ENCODE results near the gene GPR153.
"Not testable (repeated sequence)": the region's sequence is repeated elsewhere in the genome, so short reads cannot be mapped to it uniquely, and the experiment has no call there.

Gene GPR153

DNA sequence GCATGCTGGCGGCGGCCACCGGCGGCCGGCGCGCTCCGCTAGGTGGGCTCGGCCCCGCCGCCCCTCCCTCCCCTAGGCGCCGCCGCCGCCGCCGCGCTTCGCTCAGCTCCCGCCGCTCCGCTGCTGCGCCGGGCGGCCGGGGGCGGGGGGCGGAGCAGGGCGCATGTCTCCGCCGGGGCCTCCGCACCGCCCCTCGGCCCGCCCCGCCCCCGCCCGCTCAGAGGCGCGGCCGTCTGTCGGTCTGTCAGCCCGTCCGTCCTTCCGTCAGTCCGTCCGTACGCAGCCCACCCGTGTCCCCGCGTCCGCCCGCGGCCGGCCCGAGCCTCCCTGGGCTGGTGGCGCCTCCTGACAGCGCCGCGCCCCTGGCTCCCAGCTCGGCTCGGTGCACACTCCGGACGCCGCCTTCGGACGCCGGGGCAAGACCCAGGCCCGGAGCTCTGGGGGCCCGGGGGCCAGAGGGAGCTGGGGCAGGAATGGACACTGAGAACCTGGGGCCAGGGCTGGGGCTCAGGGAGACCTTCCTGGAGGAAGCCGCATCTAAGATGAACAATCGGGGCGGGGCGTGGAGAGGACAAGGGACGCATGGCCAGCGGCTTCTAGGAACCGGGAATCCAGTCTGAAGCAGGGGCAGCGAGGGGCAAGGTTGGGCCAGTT lies at the start of gene GPR153:
TSS of gene GPR153 (minus strand) at position 138 of the 654 bp plus-strand sequence. CDS start 6,193 bp downstream, outside the sequence.
- peak in 1 of 3 experiments; percentile 45 for DNase-seq (ENCODE audit: low read depth in 2 of 3, low spot score in 2 of 3)

DNA sequence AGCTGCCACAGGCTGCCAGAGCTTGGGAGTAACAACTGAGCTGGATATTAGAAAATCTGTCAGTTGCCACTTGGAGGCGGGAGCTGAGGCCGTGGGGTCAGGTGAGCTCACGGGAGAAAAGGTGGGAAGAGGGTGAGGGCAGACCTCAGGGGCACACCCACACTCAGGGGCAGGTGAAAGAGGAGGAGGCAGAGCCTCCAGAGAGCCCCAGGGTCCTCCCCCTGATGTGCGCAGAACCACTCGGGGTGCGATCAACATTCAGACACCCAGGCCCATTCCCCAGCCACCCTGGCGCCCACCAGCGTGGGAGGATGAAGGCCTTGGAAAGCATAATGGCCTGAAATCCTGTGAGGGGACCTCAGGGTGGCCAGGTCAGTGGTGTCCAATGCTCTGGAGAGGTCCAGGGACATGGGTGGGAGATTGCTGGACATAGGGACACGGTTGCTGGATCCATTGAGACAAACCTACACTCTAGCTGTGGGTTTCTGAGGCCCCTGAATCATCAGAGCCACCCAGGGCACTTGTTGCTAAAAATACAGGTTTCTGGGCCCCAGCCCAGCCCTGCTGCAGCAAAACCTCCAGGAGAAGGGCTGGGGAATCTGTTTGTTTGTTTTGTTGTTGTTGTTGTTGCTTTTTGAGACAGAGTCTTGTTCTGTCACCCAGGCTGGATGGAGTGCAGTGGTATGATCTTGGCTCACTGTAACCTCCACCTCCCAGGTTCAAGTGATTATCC lies 49.4 kb upstream of the GPR153 start:
- DNase-seq (ENCODE audit: low read depth in 2 of 3, low spot score in 2 of 3), result no peak

DNA sequence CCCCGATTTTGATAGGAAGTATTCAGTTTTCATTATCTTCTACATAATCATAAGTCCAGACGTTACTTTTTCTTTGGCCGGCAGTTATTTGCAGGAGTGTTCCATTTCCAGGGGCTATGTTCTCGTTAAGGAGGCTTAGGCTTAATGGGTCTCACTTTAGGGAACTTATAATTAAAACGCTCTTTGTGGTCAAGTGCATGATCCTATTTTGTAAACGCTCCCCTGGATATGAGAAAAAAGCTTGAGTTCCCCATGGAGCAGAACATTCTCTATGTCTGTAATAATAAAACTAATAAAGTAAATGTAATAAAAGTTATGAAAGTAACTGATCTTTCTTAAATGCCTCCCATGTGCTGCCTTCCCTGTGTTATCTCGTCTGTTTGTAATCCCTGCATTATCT lies 48.7 kb upstream of the GPR153 start:
- no peak for DNase-seq (ENCODE audit: low read depth in 2 of 3, low spot score in 2 of 3)

DNA sequence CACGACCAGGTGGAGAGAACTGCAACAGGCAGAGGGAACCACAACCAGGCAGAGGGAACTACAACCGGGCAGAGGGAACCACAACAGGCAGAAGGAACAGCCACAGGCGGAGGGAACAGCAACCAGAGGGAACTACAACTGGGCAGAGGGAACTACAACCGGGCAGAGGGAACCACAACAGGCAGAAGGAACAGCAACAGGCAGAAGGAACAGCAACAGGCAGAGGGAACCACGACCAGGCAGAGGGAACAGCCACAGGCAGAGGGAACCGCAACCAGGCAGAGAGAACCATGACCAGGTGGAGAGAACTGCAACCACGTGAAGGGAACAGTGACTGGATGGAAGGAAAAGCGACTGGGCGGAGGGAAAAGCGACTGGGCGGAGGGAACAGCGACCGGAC lies 47.6 kb upstream of the GPR153 start:
- no peak for DNase-seq (ENCODE audit: low read depth in 2 of 3, low spot score in 2 of 3)

DNA sequence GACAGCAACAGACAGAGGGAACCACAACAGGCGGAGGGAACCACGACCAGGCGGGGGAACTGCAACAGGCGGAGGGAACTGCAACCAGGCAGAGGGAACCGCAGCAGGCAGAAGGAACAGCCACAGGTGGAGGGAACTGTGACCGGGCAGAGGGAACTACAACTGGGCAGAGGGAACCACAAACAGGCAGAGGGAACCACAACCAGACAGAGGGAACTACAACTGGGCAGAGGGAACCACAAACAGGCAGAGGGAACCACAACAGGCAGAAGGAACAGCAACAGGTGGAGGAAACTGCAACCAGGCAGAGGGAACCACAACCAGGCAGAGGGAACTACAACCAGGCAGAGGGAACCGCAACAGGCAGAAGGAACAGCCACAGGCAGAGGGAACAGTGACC lies 46.8 kb upstream of the GPR153 start:
- DNase-seq (ENCODE audit: low read depth in 2 of 3, low spot score in 2 of 3), result not testable (repeated sequence)

DNA sequence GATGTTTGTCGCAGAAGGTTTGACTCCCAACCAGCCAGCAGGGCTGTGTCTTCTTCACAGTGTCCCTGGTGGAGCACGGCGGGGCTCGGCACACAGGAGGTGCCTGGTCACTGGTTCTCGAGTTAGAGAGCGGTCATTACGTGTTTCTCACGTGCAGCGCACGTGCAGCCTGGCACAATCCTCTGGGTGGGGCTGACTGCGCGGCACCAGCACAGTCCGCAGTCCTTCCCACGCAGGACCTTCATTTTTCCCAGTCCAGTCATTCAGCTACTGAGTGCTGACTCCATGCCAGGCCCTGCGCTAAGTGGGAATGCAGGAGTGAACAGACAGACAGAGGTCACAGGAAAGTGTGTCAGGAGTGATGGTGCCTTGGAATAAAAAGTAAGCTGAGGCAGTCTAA lies 46.2 kb upstream of the GPR153 start:
- DNase-seq (ENCODE audit: low read depth in 2 of 3, low spot score in 2 of 3), result no peak

DNA sequence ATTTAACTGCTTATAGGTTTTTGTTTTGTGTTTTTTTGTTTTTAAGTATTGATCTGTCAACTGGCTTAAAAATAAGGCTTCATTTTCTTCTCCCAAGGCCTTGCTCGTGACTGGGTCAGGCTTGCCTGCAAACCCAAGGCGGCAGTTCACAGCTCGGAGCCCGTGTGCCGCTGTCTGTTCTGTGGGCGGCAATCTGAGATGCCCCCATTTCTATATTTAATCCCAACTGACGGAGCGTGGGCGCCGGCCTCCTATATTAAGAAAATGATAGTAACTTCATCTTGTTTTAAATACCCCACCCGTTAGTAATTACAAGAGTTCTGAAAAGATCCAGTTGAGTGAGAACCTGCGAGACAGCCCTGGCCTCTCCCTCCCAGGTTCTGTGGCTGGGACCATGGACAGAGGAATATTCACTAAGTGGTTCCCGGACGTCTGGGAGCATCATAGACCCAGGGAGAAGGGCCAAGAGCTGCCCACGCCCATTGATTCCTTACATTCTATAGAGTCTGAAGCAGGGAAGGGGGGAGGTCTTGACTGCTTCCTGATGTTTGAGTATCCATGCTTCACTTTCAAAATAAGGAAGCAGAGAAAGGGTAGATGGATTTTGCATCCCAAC lies 42.6 kb upstream of the GPR153 start:
- no peak for DNase-seq (ENCODE audit: low read depth in 2 of 3, low spot score in 2 of 3)

DNA sequence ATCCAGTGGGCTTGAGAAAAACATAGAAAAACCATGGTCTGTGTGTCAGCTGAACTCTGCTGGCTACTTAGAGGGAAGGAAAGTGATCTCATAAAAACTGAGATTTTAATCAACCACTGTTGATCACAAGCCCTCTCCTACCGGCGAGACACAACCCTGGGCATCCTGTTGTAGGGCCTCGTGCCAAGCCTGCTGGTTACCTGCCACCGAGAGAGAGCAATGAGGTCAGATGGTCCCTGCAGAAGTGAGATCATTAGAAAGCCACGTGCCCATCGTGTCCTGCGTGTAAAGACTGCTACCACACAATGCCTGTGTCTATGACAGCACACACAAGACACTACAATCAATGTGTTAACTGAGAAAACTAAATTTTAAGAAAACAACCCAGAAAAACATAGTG lies 41.7 kb upstream of the GPR153 start:
- no peak for DNase-seq (ENCODE audit: low read depth in 2 of 3, low spot score in 2 of 3)

DNA sequence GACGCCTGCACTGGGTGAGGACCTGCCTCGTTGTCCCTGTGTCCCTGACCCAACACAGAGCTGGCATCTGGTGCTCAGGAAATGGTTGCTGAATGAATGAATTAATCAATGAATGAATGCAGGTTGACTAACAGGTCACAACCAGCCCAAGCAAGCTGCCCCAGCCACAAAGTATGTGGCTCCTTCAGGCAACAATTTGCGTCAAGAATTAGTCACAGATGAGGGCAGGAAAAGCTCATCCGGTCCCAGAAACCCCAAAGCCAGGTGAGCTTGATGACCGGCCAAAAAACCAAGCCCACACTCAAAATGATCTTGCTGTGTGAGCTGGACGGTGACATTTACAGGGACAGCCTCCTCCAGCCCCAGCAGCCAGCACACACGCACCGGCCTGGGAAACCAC lies 40.6 kb upstream of the GPR153 start:
- DNase-seq (ENCODE audit: low read depth in 2 of 3, low spot score in 2 of 3), result no peak

DNA sequence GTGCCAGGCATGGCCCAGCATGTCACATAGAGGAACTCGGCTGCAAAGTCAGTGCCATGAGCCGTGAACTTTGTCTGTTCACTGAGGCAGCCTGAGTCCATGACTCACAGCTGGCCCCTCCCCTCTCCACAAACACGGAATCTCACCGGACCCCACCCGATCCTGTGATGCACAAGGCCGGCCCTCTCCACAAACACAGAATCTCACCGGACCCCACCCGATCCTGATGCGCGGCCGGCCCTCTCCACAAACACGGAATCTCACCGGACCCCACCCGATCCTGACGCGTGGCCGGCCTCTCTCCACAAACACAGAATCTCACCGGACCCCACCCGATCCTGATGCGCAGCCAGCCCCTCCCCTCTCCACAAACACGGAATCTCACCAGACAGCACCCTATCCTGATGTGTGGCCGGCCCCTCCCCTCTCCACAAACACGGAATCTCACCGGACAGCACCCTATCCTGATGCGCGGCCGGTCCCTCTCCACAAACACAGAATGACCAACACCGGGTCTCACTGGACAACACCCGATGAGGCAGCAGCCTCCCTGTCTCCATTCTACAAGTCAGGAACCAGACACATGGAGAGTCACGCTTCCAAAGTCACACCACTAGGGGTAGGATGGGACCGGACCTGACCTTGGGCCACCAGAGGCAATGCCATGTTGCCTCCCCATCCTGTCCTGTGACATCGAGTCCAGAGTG lies 39.6 kb upstream of the GPR153 start:
- no peak for DNase-seq (ENCODE audit: low read depth in 2 of 3, low spot score in 2 of 3)

DNA sequence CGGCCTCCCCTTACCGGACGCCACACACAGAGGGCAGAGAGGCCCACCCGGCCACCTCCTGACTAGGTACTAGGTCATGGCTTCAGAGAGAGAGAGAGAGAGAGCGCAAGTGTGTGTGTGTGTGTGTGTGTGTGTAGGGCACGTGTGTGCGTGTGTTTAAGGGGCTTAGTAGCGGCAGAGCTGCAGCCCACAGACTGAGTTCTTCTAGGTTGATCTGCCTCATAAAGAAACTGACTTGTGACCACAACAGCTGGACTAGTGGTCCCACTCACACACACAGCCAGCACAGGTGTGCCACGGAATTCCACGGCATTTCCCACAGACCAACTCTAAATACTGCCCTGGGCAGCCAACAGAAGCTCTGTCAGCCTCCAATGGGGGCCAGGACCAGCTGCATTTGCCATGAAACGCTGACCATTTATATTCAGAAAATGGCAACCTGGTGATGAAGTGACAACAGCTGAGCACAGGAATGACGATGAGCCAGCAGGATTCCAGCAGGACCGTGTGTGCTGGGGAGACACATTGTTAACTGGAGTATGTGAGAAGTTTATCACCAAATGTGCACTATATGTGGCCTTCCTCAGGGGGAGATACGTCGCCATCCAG lies 38.8 kb upstream of the GPR153 start:
- no peak for DNase-seq (ENCODE audit: low read depth in 2 of 3, low spot score in 2 of 3)

DNA sequence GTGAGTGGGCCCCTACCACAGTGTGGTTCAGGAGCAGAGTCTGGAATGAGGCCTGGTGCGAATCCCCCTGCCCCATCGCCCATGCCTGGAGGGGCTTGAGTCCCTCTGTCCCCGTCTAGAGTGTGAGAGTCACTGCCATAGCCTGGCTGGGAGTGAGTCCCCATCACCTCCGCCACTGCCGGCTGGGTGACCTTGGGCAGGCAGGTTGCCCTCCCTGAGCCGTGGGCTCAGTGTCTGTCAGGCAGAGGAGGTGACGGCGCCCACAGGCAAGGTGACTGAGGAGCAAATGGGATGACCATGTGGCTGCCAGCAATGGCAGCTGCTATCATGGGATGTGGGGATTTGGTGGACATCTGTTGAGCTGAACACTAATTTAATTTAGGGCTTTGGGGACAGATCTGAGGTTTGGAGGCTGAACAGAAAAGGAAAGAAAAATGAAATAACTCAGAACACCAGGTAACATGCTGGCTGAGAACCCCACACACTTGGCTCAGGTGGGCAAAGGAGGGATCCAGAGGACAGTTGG lies 38.1 kb upstream of the GPR153 start:
- DNase-seq (ENCODE audit: low read depth in 2 of 3, low spot score in 2 of 3), result no peak

DNA sequence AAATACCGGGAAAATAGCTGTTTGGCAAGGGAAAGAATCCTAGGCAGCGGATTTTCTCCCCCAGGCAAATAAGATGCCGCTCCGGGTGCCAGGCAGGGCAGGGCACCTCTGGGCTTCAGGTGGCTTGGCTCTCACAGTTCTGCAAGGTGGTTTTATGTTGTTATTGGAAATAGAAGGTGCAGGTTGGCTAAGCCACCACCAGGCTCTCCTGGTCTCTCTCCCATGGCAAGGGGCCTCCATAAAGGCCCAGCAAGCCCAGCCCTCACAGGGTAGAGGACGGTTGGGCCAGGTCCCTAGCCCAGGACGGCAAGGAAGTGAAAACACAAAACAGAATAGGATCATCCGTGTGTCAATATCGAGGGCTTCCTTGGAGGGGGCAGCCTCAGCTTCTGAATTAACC lies 37.6 kb upstream of the GPR153 start:
- DNase-seq (ENCODE audit: low read depth in 2 of 3, low spot score in 2 of 3), result no peak

DNA sequence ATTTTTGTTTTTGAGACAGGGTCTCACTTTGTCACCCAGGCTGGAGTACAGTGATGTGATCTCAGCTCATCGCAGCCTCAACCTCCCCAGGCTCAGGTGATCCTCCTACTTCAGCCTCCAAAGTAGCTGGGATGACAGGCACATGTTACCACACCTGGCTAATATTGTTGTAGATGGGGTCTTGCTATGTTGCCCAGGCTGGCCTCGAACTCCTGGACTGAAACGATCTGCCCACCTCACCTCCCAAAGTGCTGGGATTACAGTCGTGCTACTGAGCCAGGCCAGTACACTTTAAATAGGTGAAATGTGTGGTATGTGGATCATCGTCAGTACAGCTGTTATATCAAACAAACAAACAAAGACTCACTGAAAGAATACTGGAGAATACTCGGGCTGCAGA lies 35.0 kb upstream of the GPR153 start:
- DNase-seq (ENCODE audit: low read depth in 2 of 3, low spot score in 2 of 3), result no peak

DNA sequence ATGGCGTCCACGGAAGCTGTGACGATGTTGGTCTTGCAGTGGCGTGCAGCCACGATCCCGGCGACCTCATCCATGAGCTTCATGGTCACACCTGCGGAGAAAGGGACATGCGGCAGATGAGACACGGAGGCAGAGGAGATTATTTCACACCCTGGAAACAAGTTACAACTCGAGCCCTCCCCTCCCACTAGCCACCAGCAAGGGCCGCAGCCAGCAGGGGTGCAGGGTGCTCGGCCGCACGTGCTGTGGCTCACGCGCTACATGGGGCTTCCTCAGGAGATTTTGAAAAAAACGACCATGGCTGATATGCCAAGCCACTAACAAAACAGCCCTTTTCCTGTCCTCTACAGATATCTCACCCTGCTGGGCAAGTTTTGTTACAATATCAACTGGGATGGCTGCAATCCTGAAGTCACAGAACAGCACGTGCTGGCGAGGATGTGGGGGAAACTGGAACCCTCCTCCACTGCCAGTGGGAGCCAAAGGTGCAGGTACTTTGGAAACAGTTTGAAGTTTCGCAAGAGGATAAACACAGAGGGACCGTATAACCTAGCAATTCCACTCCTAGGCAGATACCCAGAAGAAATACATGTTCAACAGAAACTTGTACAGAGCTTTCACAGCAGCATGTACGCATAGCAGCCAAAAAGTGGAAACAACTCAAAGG lies 34.1 kb upstream of the GPR153 start:
- DNase-seq (ENCODE audit: low read depth in 2 of 3, low spot score in 2 of 3), result no peak

DNA sequence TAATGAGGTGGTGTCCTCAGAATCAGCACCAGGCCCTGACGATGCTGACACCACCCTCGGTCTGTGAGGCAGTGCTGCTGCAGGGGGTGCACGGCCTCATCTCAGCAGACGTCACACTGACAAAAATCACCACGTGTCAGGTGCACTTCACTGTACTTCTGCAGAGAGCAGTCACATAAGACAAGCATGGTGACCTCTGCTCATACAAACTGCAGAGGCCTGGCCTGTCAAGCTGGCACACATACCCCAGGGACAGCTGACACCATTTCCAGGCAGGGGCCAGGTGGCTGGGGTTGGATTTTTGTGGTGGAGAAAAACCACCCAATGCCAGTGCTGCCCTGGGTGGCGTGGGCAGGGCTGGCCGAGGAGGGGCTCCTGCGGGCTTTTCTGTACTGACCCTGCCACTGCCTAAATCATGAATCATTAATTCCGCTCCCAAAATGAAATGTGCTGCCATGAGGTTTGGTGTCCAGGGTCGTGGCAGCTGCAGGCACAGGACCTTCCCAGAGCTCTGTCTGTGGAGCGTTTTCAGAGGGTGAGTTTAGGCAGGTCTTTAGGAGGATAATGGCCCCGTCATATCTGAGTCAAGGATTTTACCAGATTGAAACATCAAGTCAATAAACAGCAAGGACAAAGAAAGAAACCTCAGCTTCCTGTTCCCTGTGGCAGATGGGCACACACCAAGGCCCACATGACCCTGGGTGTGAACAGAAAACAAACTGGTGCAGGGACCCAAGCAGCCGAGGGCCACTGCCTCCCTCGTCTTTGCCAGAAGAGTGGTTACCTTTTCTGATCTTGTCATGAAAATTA lies 33.4 kb upstream of the GPR153 start:
- no peak for DNase-seq (ENCODE audit: low read depth in 2 of 3, low spot score in 2 of 3)

DNA sequence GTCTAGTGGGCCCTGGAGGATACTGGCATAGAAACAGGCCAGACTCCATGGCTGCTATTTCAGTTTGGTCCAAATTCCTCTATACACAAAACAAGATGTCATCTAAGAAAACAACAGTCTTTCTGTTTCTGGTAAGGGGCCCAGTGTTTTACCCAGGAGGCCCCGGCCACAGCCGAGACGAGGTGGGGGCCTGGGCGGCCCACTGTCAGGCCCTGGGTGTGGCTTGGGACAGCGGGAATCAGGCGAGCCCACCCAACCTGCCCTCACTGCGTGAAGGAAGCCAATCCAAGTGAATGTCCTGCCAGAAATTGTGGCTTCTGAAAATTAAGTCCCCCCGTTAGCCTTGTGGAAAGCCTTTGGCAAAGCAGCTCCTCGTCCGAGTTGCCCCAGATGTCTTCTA lies 31.2 kb upstream of the GPR153 start:
- DNase-seq (ENCODE audit: low read depth in 2 of 3, low spot score in 2 of 3), result no peak

DNA sequence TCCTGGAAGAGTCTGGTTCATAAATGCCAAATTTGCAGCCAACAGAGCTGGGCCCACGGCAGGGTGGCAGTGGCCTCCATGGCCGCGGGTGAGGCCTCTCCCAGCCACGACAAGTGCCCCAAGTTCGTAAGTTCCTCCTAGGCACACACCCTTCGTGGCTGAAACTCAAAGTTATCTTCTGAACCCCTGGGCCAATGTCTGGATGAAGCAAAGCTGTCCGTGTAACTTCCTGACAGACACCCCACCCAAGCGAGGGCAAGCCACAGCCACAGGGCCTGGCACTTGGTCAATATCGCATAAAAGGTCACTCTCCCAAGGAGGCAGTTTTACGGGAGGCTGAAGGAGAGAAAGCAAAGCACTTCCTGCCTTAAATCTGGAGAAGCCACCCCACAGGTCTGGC lies 27.8 kb upstream of the GPR153 start:
- DNase-seq (ENCODE audit: low read depth in 2 of 3, low spot score in 2 of 3), result no peak

DNA sequence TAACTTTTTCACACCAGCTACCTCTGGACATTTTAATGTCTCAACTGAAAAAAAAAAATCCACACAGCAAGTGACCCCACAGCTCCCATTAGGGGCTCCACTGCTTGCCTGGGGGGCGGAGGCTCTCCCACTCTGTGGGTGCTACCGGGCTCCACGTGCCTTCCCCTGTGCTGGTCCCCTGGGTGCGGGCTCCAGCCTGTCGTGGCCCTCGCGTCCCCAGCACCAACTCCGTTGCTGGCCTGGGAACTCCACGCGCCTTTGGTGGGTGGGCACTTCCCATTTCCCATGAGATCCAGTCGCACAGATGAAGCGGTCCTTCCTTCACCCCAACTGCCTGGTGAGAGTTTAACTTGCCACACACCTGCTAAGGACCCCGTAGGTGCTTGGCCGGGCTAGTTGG lies 27.1 kb upstream of the GPR153 start:
- no peak for DNase-seq (ENCODE audit: low read depth in 2 of 3, low spot score in 2 of 3)

DNA sequence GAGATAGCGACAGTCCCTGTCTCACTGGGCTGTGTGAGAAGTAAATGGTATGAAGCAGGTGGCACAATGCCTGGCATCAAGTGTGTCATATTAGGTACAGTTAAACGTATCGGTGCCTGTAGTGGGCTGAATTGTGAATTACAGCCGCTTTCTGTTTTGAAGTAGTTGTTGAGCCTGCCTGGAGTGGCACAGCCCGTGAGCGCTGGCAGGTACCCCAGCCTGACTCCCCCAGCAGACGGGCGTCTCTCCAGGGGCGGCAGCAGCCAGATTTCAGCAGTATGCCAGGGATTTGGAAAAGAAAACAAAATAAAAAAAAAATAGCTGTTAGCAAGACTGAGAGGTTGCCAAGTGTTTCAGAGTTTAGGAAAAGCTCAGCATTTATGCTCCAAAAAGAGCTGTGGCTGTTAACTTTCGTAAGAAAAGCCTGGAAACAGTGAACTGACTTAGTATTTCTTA lies 26.6 kb upstream of the GPR153 start:
- DNase-seq (ENCODE audit: low read depth in 2 of 3, low spot score in 2 of 3), result no peak
